ENCODE measurements around the gene ZDHHC11B.
"Not testable (repeated sequence)": the region's sequence is repeated elsewhere in the genome, so short reads cannot be mapped to it uniquely, and the experiment has no call there.

ZDHHC11B gene

GRCh38 chr5:685262-686171 is 99.0 kb downstream of the ZDHHC11B start:
- Histone ChIP-seq H3K4me1 (ENCODE audit: low read depth, poor library complexity, severe bottlenecking) (no peaks in the 10 kb centered on the region), H3K36me3 (ENCODE audit: insufficient read depth) (no peaks in the 10 kb centered on the region), H4K20me1 (ENCODE audit: insufficient read depth) (no peaks in the 10 kb centered on the region), H3K79me2 (ENCODE audit: insufficient read depth, low read depth) (no peaks in the 10 kb centered on the region), H3K27ac (no peak overlapping the region), H3K9ac (no peak overlapping the region), H3K4me2 (no peak overlapping the region), H3K27me3 (ENCODE audit: insufficient read depth, low read depth) (no peaks in the 10 kb centered on the region), H2AFZ (ENCODE audit: low read depth) (no peak overlapping the region), H3K4me3 (IDR thresholded peaks at IDR 0.05; ENCODE audit: insufficient read depth, low read depth, low read length) (no peak overlapping the region)
- TF ChIP-seq CTCF (conservative IDR thresholded peaks at IDR 0.05; ENCODE audit: low read depth, low read length), result no peak

- H2AFZ ChIP-seq (ENCODE audit: low read depth), result no peak overlapping the region
- H3K4me1 ChIP-seq (ENCODE audit: low read depth, poor library complexity, severe bottlenecking), result no peaks in the 10 kb centered on the region
- H4K20me1 ChIP-seq (ENCODE audit: insufficient read depth), result no peaks in the 10 kb centered on the region
- H3K4me3 ChIP-seq (IDR thresholded peaks at IDR 0.05; ENCODE audit: insufficient read depth, low read depth, low read length), result no peak overlapping the region
- H3K4me2 ChIP-seq, result no peak overlapping the region
- H3K9ac ChIP-seq, result no peak overlapping the region
- no peaks in the 10 kb centered on the region for H3K79me2 ChIP-seq (ENCODE audit: insufficient read depth, low read depth)
- TF ChIP-seq CTCF (conservative IDR thresholded peaks at IDR 0.05; ENCODE audit: low read depth, low read length), result no peak
- H3K27me3 ChIP-seq (ENCODE audit: insufficient read depth, low read depth), result no peaks in the 10 kb centered on the region
- no peak overlapping the region for H3K27ac ChIP-seq
- H3K36me3 ChIP-seq (ENCODE audit: insufficient read depth), result no peaks in the 10 kb centered on the region
These were observed 99.7 kb downstream of the ZDHHC11B start for GRCh38 chr5:684751-685216.

- no peaks in the 10 kb centered on the region for H3K36me3 ChIP-seq (ENCODE audit: insufficient read depth)
- H3K79me2 ChIP-seq (ENCODE audit: insufficient read depth, low read depth), result no peaks in the 10 kb centered on the region
- H2AFZ ChIP-seq (ENCODE audit: low read depth), result no peak overlapping the region
- H3K27me3 ChIP-seq (ENCODE audit: insufficient read depth, low read depth), result no peaks in the 10 kb centered on the region
- H4K20me1 ChIP-seq (ENCODE audit: insufficient read depth), result no peaks in the 10 kb centered on the region
- no peak for TF ChIP-seq CTCF (conservative IDR thresholded peaks at IDR 0.05; ENCODE audit: low read depth, low read length)
- no peaks in the 10 kb centered on the region for H3K4me1 ChIP-seq (ENCODE audit: low read depth, poor library complexity, severe bottlenecking)
- H3K4me3 ChIP-seq (IDR thresholded peaks at IDR 0.05; ENCODE audit: insufficient read depth, low read depth, low read length), result no peak overlapping the region
- H3K27ac ChIP-seq, result no peak overlapping the region
- no peak overlapping the region for H3K4me2 ChIP-seq
- H3K9ac ChIP-seq, result no peak overlapping the region
These were observed 100.7 kb downstream of the ZDHHC11B start for GRCh38 chr5:683551-684481.

GRCh38 chr5:682651-683358 is 101.7 kb downstream of the ZDHHC11B start:
- H3K79me2 ChIP-seq (ENCODE audit: insufficient read depth, low read depth); H3K9ac ChIP-seq; H3K4me1 ChIP-seq (ENCODE audit: low read depth, poor library complexity, severe bottlenecking); H3K27ac ChIP-seq; H2AFZ ChIP-seq (ENCODE audit: low read depth); H3K36me3 ChIP-seq (ENCODE audit: insufficient read depth); H4K20me1 ChIP-seq (ENCODE audit: insufficient read depth); H3K27me3 ChIP-seq (ENCODE audit: insufficient read depth, low read depth); H3K4me2 ChIP-seq; H3K4me3 ChIP-seq (IDR thresholded peaks at IDR 0.05; ENCODE audit: insufficient read depth, low read depth, low read length): not testable (repeated sequence)

- not testable (repeated sequence) for H4K20me1 ChIP-seq (ENCODE audit: insufficient read depth)
These were observed 102.3 kb downstream of the ZDHHC11B start for GRCh38 chr5:682216-682615.

GRCh38 chr5:681317-682191 is 103.0 kb downstream of the ZDHHC11B start:
- not testable (repeated sequence) for H3K4me2 ChIP-seq; H3K27ac ChIP-seq; H4K20me1 ChIP-seq (ENCODE audit: insufficient read depth); H2AFZ ChIP-seq (ENCODE audit: low read depth); H3K9ac ChIP-seq; H3K4me3 ChIP-seq (IDR thresholded peaks at IDR 0.05; ENCODE audit: insufficient read depth, low read depth, low read length); H3K27me3 ChIP-seq (ENCODE audit: insufficient read depth, low read depth); H3K4me1 ChIP-seq (ENCODE audit: low read depth, poor library complexity, severe bottlenecking); H3K36me3 ChIP-seq (ENCODE audit: insufficient read depth); H3K79me2 ChIP-seq (ENCODE audit: insufficient read depth, low read depth)

More at GRCh38 chr5:682216-682615, 102.3 kb downstream of the ZDHHC11B start:
- not testable (repeated sequence) for H2AFZ ChIP-seq (ENCODE audit: low read depth); H3K4me3 ChIP-seq (IDR thresholded peaks at IDR 0.05; ENCODE audit: insufficient read depth, low read depth, low read length); H3K4me2 ChIP-seq; H3K79me2 ChIP-seq (ENCODE audit: insufficient read depth, low read depth); H3K27ac ChIP-seq; H3K36me3 ChIP-seq (ENCODE audit: insufficient read depth); H3K27me3 ChIP-seq (ENCODE audit: insufficient read depth, low read depth); H3K4me1 ChIP-seq (ENCODE audit: low read depth, poor library complexity, severe bottlenecking); H3K9ac ChIP-seq

Measured in KMS-11 (cell line).